Pancreas (tissue), 10 donors: ENCODE measurements around the gene C1orf210. TPM values are rescaled to one million over a fixed set of nuclear protein-coding genes. Genes with fewer than 3 reads are reported as not detected.
A peak's percentile ranks its signal among the peaks of the same experiment; 100 is the strongest.

Source experiments
- ATAC-seq, 4 donors: fragments of 200-7000 bp; cut with Tn5 transposase; one replicate each; pipeline versions ENCODE4 v1.8.0 to v1.9.1; 2020; ENCODE audit warnings: mild to moderate bottlenecking in 4 of 4, moderate library complexity in 4 of 4
- DNase-seq, 6 donors: peaks; one replicate each; pipeline ENCODE4 v3.0.0-alpha.2; 2020
- FAIRE-seq: peaks from 2 replicates; lab custom pipeline; 2012; peaks lifted over from hg19 to GRCh38; lab: Jason Lieb, UNC
- H3K27ac ChIP-seq, 4 donors: fragments of 200-600 bp; sonication (generic); 1 replicate in 3 of 4; 2 replicates in 1 of 4; pipeline versions ENCODE4 v1.5.0 to v1.8.0; 2020
- H3K27me3 ChIP-seq, 4 donors: fragments of 200-600 bp; one replicate each; pipeline ENCODE4 v1.8.0; 2021
- H3K36me3 ChIP-seq, 3 donors: fragments of 200-600 bp; sonication (generic) in 1 of 3; one replicate each; pipeline versions ENCODE4 v1.5.0 to v1.8.0; 2020 to 2021
- H3K4me1 ChIP-seq, 3 donors: fragments of 200-600 bp; one replicate each; pipeline ENCODE4 v1.8.0; 2021
- H3K4me3 ChIP-seq, 4 donors: fragments of 200-600 bp; sonication (generic) in 2 of 4; one replicate each; pipeline versions ENCODE4 v1.5.0 to v1.8.0; 2020 to 2021
- H3K9me3 ChIP-seq, 4 donors: fragments of 200-600 bp; one replicate each; pipeline ENCODE4 v1.8.0; 2021
- WGBS, 2 donors: extraction: QIAGEN DNeasy Blood & Tissue Kit; methylation state at CpG; one replicate each; pipeline ENCODE4 v1.1.7; 2013; 5-methylcytosine and 5-hydroxymethylcytosine counted together
- intact Hi-C, 3 donors: fragments of 100-400 bp; cut with DNase I; formaldehyde crosslinking; loops; one replicate each; pipeline versions ENCODE4 v1.11.1 to v1.14.2; 2022
- polyA plus RNA-seq, 2 donors: library from polyadenylated mRNA; stranded (reverse); fragments of 200-250 nt; gene quantifications; one replicate each; pipeline ENCODE4 v1.2.3, GENCODE V29; 2013
- total RNA-seq, 6 donors: library from RNA; stranded (reverse); fragmentation: NEBNext Ultra II Directional in 4 of 6; extraction: Animal tissue kit (Norgen Biotek cat#: 25700) in 4 of 6; gene quantifications; one replicate each; pipeline versions ENCODE4 v1.2.1 to v1.2.4, GENCODE V29; 2021 to 2023
- TF ChIP-seq, protein P1 (sequence below), 4 donors: fragments of 200-600 bp; sonication (generic) in 3 of 4; IDR thresholded peaks; one replicate each; pipeline versions ENCODE4 v1.5.0 to v1.8.0; 2021; ENCODE audit warnings: antibody characterized with exemption in 4 of 4
- donor health status: healthy with polysubstance abuse.
- donor health status: DM: no; HTN: no; CAD: no; lungs with moderate emphysema.
- donor health status: DM: no; HTN: no; CAD: no.
- donor health status: control.
- donor health status: control.
- donor health status: Bipolar disorder and iron deficiency.
- donor health status: DM: yes; HTN: yes; CAD: no.
- donor health status: DM: no; HTN: no; CAD: no.
- donor health status: DM: no; HTN: no; CAD: no.
- donor health status: DM: yes; HTN: yes; CAD: no.

C1orf210 gene
- total and polyA plus RNA-seq, 8 donors: 5.7 to 17.2 (median 12.4) TPM

DNA sequence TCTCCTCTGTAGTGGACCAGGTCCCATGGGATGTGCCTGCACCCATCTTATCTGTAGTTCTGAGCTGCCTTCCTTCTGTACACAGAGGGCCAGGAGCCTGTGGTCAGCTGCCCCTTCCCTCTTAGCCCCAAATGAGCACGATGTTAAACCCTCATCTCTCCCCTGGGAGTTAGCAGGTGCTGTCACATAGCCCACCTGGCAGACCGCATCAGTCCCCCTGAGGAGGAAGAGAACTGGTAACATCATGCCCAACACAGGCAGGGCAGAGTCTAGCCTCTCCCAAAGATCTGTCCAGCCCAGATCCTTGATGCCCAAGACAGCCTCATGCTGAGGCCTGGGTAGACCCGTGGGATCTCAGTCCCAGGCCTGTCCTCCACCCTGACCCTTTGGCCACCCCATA, 20.1 kb upstream of the C1orf210 start:
- Histone ChIP-seq H3K36me3 (no peaks in the 10 kb centered on the region), H3K4me3 (no peak overlapping the region), H3K27ac (no peak overlapping the region), H3K27me3 (no peaks in the 10 kb centered on the region), H3K4me1 (peaks cover 0 to 4% (median 0%) of the 10 kb centered on the region in 3 donors), H3K9me3 (no peaks in the 10 kb centered on the region)
- no peak for ATAC-seq
- peak in 2 of 6 donors; percentile 9 to 15 for DNase-seq
- TF ChIP-seq, protein P1, sequence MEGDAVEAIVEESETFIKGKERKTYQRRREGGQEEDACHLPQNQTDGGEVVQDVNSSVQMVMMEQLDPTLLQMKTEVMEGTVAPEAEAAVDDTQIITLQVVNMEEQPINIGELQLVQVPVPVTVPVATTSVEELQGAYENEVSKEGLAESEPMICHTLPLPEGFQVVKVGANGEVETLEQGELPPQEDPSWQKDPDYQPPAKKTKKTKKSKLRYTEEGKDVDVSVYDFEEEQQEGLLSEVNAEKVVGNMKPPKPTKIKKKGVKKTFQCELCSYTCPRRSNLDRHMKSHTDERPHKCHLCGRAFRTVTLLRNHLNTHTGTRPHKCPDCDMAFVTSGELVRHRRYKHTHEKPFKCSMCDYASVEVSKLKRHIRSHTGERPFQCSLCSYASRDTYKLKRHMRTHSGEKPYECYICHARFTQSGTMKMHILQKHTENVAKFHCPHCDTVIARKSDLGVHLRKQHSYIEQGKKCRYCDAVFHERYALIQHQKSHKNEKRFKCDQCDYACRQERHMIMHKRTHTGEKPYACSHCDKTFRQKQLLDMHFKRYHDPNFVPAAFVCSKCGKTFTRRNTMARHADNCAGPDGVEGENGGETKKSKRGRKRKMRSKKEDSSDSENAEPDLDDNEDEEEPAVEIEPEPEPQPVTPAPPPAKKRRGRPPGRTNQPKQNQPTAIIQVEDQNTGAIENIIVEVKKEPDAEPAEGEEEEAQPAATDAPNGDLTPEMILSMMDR (IDR thresholded peaks at IDR 0.05): no peak
- FAIRE-seq: no peak
- intact Hi-C loops: no loop called here
- WGBS, 2 donors: 74 to 81% methylated on average over 3 of the region's 3 CpGs

DNA sequence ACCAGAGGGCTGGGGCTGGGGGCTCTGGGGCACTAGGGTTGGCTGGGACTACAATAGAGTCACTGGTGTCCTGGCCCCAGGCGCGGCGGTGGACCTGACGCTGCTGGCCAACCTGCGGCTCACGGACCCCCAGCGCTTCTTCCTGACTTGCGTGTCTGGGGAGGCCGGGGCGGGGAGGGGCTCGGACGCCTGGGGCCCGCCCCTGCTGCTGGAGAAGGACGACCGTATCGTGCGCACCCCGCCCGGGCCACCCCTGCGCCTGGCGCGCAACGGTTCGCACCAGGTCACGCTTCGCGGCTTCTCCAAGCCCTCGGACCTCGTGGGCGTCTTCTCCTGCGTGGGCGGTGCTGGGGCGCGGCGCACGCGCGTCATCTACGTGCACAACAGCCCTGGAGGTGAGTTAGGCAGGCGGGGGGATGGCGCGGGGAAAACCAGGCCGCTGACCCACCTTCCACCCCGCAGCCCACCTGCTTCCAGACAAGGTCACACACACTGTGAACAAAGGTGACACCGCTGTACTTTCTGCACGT, 19.5 kb upstream of the C1orf210 start:
- intact Hi-C loops: no loop called here
- no peak overlapping the region for H3K27ac ChIP-seq
- no peaks in the 10 kb centered on the region for H3K27me3 ChIP-seq
- H3K9me3 ChIP-seq: no peaks in the 10 kb centered on the region
- peaks cover 0 to 4% (median 0%) of the 10 kb centered on the region in 3 donors for H3K4me1 ChIP-seq
- DNase-seq (peak in 2 of 6 donors; percentile 54), ATAC-seq (no peak), FAIRE-seq (no peak)
- TF ChIP-seq, protein P1 (IDR thresholded peaks at IDR 0.05): no peak
- no peak overlapping the region for H3K4me3 ChIP-seq
- no peaks in the 10 kb centered on the region for H3K36me3 ChIP-seq
- WGBS, 2 donors: 90 to 94% methylated on average over 46 of the region's 46 CpGs

DNA sequence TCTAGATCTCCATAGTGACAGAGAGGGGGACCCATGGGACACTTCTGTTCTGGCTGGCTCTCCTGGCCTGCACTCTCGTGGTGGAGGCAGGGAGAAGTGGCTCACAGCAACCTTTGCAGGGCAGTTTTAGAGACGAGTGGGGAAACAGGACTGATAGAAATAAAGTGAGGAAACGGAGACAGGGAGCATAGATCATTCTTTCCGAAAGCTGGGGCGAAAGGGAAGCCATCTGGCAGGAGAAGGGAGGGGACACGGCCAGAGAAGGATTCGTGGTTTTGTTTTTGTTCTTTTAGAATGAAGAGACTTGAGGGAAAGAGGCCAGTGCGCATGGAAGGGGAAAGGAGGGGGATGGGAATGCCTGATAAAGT, 18.9 kb upstream of the C1orf210 start:
- no peak for ATAC-seq
- Histone ChIP-seq H3K27ac (no peak overlapping the region), H3K4me3 (no peak overlapping the region), H3K36me3 (no peaks in the 10 kb centered on the region), H3K27me3 (no peaks in the 10 kb centered on the region), H3K4me1 (peaks cover 0 to 4% (median 0%) of the 10 kb centered on the region in 3 donors), H3K9me3 (no peaks in the 10 kb centered on the region)
- no peak for DNase-seq
- 79 to 82% methylated on average over 8 of the region's 8 CpGs for WGBS, 2 donors
- no peak for FAIRE-seq
- intact Hi-C loops: no loop called here
- TF ChIP-seq, protein P1 (IDR thresholded peaks at IDR 0.05): no peak

DNA sequence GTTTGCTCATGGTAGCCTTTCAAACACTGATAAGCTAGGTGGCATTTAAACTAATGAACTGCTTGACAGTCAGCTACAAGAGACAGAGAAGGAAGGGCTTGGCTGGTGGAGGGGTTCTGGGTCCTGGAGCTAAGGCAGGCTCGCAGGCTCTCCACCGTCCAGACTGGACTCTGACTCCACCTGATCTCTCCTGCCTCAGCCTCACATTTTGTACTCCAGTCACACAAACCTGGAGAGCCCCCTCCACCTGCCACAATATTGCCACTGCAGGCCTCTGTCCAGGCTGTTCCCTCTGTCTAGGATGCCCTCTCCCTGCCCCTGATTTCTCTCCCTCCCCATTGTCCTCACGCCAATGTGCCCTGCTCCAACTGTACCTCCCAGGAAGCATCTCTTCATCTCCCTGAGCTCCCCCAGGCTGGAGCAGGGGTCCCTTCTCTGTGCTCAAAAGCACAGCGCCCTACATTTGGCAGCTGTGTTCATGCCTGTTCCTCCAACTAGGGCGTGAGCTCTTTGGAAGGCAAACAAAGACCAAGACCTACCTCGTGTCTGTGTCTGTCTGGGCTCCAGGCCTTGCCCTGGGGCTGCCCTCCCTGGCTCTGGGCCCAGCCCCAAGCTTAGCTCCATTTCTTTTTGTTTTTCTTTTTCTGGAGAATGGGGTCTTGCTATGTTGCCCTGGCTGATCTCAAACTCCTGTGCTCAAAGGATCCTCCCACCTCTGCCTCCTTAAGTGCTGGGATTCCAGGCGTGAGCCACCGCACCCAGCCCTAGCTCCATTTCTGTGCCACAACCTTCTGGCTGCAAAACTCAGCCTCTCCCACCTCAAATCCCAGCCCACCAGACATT, 18.3 kb upstream of the C1orf210 start:
- peak in 2 of 4 donors; percentile 19 to 36 for ATAC-seq
- Histone ChIP-seq H3K9me3 (no peaks in the 10 kb centered on the region), H3K27me3 (no peaks in the 10 kb centered on the region), H3K4me3 (no peak overlapping the region), H3K4me1 (peaks cover 0 to 4% (median 0%) of the 10 kb centered on the region in 3 donors), H3K36me3 (no peaks in the 10 kb centered on the region), H3K27ac (no peak overlapping the region)
- DNase-seq: peak in 2 of 6 donors; percentile 6 to 29
- no peak for FAIRE-seq
- intact Hi-C loops: no loop called here
- WGBS, 2 donors: 65% methylated on average over 8 of the region's 8 CpGs
- TF ChIP-seq, protein P1 (IDR thresholded peaks at IDR 0.05): no peak
